HG02885 (cell line): ENCODE results near the gene GMPR2.

Source experiments
- ATAC-seq: cut with Tn5 transposase; IDR thresholded peaks from one replicate; pipeline ENCODE4 v1.9.1; 2021; ENCODE audit warnings: mild to moderate bottlenecking; ENCODE audit not compliant: unreplicated experiment, poor library complexity

Gene GMPR2

DNA sequence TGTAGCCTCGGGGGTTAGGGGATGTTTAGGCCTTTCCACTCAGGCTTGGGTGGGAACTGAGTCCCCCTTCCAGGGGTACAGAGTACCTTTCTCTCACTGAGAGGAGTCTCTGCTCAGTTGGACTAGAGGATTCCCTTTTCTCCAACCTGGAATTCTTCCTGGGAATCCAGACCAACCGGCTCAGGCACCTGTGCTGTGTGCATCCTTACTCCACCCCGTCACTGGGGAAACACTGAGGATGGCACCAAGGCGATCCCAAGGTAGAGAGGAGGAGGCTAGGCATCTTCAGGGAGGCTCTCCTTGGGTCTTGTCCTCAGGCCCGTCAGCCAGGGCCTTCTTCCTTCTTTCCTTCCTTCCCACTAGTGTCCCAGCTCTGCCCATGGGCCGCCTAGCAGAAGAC is 31.1 kb downstream of the GMPR2 start:
- ATAC-seq, result no peak

DNA sequence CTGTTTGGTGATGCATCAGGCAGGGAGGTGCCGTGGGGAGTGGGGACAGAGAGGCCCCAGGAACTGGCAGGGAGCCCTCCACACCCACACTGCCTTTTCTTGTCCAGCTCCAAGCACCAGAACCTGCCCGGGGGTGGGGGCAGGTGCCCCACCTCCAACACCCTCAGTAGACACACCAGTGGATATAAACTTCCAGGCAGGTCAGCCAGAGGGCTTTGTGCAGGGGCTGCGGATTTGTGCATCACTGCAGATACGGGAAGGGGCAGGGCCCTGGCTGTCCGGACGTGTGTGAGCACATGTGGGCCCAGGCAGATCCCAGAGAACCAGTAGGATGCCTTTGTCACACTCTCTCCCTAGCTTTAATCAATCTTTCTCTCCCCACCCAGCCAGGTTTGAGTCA is 31.6 kb downstream of the GMPR2 start:
- ATAC-seq, result no peak

GRCh38 chr14:24266344-24267244 is 33.9 kb downstream of the GMPR2 start:
- ATAC-seq, result no peak

- no peak for ATAC-seq
Observed at GRCh38 chr14:24267516-24267915, 34.8 kb downstream of the GMPR2 start.

GRCh38 chr14:24268225-24268624 is 35.5 kb downstream of the GMPR2 start:
- no peak for ATAC-seq

DNA sequence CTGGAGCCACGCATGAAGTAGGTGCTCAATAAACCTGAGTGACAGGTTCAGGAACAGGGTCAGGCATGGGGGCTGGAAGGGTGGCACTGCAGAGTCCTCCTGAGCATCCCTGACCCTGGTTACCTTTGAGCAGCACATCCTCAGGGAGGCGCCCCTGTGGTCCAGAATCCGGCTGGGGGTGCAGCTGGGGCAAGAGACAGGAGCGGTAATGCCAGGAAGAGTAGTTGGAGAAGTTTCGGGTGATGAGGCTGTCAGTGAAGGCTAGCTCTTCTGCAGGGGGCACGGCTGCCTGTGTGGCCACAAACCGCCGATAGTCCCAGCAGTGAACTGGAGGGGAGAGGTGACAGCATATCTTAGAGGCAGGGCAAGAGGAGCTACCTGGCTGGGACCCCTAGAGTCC is 36.6 kb downstream of the GMPR2 start:
- ATAC-seq, result no peak

DNA sequence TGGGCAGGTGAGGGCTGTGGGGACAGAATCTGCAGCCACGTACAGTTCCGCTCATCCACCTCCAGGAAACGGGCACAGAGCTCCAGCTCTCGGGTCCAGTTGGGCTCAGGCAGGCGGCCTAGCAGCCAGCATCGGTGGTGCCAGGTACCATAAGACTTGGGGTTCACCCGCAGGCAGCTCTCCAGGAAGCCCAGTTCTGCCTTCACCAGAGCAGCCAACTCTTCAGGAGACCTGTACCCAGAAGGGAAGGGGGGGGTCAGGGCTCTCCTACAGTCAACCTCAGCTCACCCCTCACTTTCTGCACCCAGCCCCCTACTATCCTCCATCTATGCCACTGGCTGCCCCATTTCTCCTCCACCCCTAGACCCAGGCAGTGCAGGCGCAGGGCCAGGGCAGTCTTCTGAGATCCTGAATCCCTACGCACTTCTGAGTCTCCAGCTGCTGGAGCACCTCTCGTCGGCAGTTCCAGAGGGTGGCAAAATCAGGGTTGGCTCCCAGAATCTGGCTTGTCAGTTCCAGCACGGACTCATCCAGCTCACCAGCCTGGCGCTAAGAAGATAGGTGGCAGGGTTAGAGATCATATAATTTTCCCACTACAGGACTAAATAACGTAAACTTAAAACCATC is 37.3 kb downstream of the GMPR2 start:
- ATAC-seq, result no peak

DNA sequence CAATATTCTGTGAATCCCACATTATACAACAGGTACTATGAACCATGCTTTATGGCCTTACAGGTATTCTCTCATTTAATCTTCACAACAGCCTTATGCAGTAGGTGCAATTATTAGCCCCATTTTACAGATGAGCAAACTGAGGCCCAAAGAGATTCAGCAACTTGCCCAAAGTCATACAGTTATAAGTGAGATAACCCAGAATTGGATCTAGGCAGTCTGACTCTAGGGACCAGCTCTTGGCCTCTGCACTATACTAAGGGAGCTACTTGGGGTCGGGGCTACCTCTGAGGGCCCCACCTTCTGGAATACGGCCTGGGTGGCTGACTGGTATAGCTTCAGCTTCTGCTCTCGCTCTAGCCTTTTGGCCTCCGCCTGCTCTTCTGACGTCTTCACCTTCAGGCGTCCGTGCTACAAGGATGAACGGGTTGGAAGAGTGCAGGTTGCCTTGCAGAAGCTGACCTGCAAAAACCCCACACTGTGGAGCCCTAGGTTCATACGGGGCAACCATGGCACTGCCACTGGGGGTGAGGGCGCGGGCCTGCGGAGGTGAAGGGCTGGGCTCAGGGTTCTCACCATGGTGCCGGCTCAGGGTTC is 37.9 kb downstream of the GMPR2 start:
- ATAC-seq, result no peak

- ATAC-seq, result peak; percentile 90
Observed at GRCh38 chr14:24271134-24271833, 38.6 kb downstream of the GMPR2 start, which contains the start of gene RABGGTA. Gene RABGGTA (minus strand): TSS chr14:24271597. CDS start chr14:24271115, 482 bp downstream.

DNA sequence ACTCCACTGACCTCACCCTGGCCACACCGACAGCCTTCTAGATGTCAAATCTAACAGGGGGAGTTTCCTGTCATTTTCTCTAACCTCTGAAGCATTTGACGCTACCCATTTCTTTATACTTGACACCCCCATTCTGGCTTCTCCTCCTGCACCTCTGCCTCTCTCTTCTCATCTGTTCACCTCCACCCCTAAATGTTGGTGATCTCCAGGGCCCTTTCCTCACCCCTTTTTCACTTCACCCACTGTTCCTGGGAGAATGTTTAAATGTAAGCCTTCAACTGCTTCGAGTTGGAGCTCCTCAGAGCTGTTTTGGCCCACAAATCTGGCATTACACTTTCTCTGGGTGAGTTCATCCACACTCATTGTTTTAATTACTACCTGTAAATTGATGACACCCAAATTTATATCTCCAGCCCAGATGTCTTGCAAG is 39.1 kb downstream of the GMPR2 start:
- ATAC-seq, result no peak

GRCh38 chr14:24272467-24272866 is 39.7 kb downstream of the GMPR2 start:
- ATAC-seq, result no peak

- ATAC-seq, result no peak
Observed at GRCh38 chr14:24273422-24273998, 40.8 kb downstream of the GMPR2 start.

- ATAC-seq, result peak; percentile 52
Observed at GRCh38 chr14:24274101-24274543, 41.4 kb downstream of the GMPR2 start.

DNA sequence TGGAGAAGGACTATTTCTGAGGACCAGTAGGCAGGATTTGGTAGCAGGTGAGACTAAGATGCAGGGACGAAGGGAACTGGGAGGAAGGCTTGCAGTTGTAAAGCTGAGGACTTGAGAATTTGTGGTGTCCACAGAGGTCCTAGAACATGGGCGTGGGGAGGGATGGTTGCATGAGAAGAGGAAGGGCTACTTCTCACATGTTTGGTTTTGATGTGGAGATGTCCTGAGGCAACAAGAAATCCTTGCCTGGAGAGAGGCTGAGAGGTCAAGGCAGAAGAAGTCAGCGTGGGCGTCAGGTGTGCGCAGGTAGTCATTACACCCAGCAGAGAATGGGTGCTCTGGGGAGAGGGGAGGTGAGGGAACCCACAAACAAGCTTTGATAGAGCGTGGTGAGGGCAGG is 44.3 kb downstream of the GMPR2 start:
- no peak for ATAC-seq

- ATAC-seq, result no peak
Observed at GRCh38 chr14:24277606-24278321, 45.0 kb downstream of the GMPR2 start.

DNA sequence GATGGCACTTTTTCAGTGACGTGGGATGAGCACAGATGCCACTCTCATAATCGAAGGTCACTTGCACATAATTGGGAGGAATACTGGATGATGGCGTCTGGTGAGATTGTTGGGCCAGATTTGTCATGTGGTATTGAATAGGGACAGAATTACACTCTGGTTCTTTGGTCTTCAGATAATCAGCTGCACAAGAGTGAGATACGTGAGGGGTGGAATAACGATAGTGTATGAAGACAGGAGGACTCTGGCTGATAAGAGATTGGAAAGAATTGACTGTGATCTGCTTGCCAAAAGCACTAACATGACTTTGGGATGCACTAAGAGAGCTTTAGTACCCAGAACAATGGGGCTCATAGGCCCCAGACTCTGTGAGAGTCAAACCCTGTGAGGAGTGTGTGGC is 45.7 kb downstream of the GMPR2 start:
- ATAC-seq, result no peak

GRCh38 chr14:24279301-24280186 is 46.8 kb downstream of the GMPR2 start:
- ATAC-seq, result peak; percentile 70

GRCh38 chr14:24280797-24281460 is 48.2 kb downstream of the GMPR2 start:
- no peak for ATAC-seq
